Non-pigmented ciliary epithelial cell (primary cell): Measurements from ENCODE around the gene ZP3.
"Not testable (repeated sequence)": the region's sequence is repeated elsewhere in the genome, so short reads cannot be mapped to it uniquely, and the experiment has no call there.

ENCODE experiments used
- DNase-seq: peaks from one replicate; pipeline ENCODE4 v3.0.0-alpha.2; 2010; ENCODE audit warnings: low read depth

Gene ZP3

DNA sequence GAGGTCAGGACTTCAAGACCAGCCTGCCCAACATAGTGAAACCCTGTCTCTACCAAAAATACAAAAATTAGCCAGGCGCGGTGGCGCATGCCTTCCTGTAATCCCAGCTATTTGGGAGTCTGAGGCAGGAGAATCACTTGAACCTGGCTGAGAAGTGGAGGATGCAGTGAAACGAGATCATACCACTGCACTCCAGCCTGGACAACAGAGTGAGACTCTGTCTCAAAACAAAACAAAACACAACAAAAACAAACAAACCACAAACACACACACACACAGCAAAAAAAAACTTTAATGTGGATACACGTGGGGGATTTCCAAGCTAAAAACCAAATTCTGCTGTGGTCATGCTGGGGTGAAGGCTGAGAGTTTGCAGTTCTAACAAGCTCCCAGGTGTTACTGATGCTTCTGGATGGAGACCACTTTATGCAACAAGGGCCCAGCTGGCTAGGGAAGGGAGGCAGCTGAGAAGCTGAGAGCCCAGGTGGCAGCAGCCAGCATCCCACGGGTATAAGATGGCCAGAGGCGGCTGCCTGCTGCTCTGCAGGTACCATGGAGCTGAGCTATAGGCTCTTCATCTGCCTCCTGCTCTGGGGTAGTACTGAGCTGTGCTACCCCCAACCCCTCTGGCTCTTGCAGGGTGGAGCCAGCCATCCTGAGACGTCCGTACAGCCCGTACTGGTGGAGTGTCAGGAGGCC is at the start of gene ZP3:
Gene ZP3, plus strand, starts transcription at position 538 of the 699 bp plus-strand sequence. Its CDS starts 15 bp downstream, at position 553.
- DNase-seq: no peak

DNA sequence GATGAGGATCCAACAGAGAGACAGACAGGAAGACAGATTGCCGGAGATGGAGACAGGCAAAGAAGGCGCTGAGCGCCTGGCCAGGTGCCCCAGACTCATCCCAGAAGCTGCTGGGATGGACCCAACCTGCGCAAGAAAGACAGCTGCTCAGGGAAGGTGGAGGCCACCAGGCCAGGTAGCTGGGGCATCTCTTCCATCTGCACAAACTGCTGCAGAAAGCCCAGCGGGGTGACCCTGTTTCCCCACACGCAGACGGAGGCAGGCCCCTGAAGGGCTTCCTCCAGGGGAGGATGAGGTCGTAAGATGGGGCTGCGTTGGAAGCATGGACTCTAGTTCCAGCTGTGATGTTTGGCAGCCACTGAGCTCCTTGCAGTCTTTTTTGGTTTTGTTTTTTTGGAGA is 49.5 kb upstream of the ZP3 start:
- DNase-seq: no peak

DNA sequence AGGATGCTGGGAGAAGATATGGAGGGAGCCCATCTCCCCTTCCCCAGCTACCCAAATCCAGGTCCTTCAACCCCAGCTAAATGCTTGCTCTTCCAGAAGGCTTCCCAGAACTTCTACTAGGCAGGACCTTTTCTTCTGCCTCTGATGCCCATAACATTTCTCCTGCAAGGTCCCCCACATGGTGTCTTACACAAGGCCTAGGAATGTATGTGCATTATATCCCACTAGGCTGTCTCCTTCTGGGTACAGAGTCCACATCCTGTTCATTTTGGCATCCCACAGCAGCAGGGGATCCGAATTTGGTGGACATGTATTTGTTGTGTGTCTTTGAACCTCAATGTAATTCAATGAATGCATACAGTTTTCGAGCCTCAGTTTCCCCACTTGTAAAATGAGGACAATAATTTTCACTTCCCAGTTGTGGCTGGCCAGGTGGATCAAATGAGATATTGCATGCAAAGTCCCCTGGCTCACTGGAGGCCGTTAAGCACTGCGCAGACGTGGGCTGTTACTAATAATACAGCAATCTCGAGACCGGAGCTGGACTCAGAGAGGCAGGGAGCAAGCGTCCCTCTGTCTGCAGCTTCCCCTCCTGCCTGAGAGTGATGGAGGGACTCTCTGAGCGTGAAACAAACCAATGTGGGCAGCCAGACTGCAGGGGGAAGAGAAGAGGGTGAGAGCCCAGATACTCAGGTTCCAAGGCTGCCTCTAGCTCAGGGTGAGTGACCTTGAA is 47.4 kb upstream of the ZP3 start:
- no peak for DNase-seq

DNA sequence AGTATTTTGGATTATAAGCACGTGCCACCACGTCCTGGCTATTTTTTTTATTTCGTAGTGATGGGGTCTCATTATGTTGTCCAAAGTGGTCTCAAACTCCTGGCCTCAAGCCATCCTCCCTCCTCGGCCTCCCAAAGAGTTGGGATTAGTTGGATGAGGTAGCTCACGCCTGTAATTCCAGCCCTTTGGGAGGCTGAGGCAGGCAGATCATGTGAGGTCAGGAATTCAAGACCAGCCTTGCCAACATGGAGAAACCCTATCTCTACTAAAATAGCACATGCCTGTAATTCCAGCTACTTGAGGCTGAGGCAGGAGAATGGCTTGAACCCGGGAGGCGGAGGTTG is 44.2 kb upstream of the ZP3 start:
- no peak for DNase-seq

DNA sequence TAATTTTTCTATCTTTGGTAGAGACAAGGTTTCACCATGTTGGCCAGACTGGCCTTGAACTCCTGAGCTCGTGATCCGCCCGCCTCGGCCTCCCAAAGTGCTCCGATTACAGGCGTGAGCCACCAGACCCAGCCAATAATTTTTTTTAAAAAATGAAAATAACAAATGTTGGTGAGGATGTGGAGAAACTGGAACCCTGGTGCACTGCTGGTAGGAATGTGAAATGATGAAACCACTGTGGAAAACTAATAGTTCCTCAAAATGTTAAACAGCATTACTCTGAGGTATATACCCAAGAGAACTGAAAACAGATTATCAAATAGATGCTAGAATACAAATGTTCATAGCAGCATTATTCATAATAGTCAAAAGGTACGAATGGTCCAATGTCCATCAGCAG is 42.9 kb upstream of the ZP3 start:
- DNase-seq: no peak

DNA sequence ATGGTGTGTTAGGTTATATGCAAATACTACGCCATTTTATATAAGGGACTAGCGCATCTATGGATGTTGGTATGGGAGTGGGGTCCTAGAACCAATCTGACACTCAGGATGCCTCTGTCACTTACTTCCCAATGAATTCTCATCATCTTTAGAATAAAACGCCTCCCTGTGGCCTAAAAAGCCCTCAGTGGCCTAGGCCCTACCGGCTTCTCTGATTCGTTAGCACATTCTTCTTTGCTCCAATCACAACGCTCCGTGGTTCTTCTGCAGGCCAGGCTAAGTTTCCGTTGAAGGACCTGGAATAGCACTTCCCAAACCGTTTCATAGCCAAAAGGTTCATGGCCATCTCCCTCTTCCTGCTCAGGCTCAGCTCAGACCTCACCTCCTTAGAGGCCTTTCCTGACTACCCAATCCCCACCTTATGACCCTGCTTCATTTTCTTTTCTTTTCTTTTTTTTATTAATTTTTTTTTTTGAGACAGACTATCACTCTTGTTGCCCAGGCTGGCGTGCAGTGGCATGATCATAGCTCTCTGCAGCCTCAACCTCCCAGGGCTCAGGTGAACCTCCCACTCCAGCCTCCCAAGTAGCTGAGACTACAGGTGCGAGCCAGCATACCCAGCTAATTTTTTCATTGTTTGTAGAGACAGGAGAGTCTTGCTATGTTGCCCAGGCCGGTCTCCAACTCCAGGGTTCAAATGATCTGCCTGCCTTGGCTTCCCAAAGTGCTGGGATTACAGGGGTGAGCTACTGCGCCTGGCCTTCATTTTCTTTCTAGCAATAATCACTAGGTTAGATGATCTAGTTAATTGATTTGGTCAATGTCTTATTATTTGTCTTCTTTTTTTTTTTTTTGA is 41.4 kb upstream of the ZP3 start:
- DNase-seq: no peak

DNA sequence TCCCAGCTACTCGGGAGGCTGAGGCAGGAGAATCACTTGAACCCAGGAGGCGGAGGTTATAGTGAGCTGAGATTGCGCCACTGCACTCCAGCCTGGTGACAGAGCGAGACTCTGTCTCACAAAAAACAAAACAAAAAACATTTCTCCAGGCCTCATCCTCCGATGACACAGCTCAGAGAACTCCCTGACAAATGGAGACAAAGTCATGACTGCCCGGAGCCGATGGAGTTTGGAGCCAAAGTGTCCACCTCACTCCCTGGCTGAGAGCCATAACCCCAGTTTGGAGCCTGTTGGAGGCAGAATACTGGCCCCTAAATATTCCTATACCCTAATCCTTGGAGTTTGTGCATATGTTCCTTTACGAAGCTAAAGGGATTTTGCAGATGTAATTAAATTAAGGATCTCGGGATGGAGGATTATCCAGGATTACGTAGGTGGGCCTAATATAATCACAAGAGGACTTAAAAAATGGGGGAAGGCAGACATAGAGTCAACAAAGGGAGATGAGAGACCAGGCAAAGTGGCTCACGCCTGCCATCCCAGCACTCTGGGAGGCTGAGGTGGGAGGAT is 38.0 kb upstream of the ZP3 start:
- no peak for DNase-seq

DNA sequence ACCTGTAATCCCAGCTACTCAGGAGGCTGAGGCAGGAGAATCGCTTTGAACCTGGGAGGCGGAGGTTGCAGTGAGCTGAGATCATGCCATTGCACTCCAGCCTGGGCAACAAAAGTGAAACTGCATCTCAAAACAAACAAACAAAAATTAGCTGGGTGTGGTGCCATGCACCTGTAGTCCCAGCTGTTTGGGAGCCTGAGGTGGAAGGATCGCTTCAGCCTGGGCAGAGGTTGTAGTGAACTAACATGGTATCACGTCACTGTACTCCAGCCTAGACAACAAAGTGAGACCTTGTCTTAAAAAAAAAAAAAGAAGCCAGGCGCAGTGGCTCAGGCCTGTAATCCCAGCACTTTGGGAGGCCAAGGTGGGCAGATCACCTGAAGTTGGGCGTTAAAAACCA is 37.0 kb upstream of the ZP3 start:
- DNase-seq: not testable (repeated sequence)

DNA sequence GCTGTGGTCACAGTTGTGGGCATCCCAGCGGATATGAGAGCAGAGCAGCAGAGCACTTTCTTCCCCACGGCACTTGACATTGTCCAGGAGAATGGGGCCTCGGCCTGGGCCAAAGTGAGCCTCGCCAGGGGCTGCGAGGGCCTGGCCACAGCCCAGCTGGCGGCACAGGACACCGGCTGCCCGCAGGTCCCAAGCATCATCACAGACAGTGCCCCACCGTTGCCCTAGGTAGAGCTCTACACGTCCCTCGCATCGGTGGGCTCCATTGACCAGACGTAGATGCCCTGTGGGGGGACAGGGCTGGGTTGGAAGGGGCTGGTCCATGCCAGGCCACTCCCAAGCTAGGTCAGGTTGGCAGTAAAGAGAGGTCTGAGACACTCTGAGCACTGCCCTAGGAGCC is 34.7 kb upstream of the ZP3 start:
- DNase-seq: no peak

DNA sequence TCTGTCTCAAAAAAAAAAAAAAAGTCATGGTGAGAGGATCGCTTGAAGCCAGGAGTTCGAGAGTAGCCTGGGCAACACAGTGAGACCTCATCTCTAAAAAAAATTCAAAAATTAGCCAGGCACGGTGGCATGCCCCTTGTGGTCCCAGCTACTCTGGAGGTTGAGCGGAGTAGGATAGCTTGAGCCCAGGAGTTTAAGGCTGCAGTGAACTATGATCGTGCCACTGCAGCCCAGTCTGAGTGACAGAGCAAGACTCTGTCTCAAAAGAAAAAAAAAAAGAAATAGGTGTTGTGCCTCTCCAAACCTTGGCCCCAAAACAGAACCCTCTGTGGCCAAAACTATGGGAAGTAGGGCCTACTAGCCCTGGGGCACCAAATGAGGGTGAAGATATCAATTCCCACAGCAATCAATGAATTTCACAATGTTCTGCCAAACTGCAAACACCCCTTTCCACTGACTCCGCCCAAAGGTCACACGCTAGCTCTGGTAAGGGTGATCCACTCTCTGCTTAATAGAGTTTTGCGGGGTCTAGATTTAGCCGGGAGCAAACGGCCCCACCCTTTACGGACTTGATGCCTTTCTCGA is 32.1 kb upstream of the ZP3 start:
- no peak for DNase-seq

DNA sequence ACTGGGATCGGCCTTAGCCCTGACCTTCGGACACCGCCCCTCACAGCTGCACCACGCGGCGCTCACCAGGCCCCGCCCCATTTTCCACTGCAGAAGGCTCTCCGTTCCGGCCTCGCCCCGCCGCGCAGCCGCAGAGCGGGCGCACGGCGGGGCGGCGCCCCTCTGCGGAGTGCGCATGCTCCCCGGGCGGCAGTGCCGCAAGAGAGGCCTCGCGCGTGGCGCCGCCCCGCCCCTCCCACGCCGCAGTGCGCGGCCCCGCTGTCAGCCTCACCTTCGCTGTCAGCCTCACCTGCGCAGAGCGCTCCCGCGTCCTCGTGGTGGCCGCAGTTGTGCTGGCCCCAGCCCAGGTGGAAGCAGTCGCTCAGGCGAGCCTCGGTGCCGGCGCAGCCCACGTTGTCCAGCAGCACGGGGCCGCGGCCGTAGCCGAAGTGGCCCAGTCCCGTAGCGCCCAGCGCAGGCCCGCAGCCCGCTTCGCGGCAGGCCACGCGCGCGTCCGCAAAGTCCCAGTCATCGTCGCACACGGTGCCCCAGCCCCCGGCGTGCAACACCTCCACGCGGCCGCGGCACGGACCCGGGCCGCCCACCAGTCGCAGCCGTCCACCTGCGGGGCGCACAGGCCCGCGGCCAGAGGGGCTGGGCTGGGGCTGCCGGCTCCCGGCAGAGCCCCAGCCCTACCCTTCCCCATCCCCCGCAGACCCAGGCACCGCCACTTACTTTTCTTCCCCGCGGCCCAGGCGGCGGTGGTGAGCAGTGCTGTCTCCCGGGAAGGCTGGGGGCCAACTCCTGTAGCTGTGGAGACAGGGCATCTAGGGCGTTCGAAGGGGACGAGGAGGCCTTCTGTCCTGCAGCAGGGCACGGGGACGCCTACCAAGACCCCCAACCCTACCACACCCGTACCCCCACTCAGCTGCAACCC is 31.4 kb upstream of the ZP3 start:
- DNase-seq: no peak

DNA sequence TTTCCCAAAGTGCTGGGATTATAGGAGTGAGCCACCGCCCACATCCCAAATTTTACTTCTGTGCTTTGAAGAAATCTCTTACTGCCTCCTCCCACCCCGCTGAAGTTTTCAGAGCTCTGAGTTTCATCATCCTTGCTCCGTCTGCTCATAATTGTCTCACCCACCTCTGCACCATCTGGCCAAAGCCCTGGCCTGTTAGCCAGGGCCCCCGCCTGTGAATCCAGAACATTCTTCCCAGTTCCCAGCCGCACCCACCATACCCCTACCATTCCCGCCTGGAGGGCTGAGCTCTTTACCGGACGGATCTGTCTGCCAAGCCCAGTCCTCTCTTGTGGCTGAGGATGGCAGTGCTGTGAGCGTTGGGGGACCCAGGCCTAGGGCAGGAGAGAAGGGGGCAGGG is 29.8 kb upstream of the ZP3 start:
- DNase-seq: no peak

DNA sequence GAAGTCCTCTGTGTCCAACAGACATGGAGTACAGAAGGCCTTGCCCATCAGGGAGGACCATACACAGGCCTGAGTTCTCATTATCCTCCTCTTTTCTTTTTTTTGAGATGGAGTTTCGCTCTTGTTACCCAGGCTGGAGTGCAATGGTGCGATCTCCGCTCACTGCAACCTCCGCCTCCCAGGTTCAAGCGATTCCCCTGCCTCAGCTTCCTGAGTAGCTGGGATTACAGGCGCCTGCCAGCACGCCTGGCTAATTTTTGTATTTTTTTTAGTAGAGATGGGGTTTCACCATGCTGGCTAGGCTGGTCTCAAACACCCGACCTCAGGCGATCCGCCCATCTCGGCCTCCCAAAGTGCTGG is 29.2 kb upstream of the ZP3 start:
- not testable (repeated sequence) for DNase-seq

DNA sequence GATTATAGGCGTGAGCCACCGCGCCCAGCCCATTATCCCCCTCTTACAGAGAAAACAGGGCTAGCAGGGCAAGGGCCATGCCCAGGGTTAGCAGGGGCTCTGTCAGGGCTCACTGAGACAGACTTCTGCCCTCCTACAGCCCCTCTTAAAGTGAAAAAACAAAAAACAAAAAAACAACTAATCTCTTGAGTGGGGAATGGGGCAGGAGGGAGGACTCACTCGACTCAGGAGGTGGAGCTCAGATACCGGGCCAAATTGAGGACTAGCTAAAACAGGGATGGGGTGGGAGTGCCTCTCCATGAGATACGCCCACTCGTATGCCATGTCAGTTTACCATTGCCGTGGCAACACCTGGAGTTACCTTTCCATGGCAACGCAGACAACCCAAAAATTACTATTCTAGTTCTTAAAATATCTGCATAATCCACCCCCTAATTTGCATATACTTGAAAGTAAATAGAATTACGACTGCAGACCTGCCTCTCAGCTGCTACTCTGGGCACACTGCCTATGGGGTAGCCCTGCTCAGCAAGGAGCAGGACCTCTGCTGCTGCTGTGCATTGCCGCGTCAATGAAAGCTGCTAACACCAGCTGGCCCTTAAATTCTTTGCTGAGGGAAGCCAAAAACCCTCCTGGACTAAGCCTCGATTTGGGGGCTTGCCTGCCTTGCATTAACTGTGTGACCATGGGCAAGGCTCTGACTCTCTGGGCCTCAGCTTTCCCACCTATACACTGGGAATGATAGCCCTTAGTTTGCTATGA is 28.6 kb upstream of the ZP3 start:
- no peak for DNase-seq

DNA sequence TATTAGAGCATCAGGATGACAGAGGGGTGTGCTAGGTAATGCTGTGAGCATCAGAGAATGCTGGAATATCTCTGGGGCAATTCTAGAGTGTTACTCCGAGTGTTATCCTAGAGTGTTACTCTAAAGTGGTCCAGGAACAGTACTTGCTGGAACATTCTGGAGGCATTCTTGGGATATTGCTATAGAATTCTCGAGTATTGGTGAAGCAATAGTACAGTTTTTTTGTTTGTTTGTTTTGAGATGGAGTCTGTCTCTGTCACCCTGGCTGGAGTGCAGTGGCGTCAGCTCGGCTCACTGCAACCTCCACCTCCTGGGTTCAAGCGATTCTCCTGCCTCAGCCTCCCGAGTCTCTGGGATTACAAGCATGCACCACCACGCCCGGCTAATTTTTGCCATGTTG is 27.9 kb upstream of the ZP3 start:
- no peak for DNase-seq

DNA sequence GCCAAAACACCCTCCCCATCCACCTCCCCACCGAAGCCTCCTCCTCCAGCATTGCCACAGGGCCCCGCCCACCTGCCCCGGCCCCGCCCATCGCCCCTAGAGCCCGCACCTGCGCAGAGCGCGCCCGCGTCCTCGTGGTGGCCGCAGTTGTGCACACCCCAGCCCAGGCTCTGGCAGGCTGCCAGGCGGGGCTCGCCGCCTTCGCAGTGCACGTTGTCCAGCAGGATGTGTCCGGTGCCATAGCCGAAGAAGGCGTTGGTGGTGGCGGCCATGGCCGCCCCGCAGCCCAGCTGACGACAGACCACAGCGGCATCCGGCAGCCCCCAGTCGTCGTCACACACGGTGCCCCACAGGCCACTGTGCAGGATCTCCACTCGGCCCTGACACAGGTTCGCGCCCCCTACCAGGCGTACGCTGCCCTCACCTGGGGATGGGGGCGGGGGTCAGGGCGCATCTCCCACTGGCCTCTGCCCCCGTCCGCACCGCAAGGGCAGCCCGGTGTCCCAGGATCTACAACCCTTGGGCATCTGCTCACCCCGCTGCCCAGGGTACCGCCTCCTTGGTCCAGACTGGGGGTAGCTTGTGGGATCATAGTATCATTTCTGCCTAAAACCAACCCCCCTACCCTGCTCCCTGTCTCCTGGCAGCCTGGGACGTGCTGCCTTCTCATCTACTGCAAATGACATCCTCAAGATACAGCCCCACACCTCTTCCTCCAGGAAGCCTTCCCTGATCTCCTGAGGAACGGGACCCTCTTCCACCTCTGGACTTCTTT is 27.2 kb upstream of the ZP3 start:
- no peak for DNase-seq

DNA sequence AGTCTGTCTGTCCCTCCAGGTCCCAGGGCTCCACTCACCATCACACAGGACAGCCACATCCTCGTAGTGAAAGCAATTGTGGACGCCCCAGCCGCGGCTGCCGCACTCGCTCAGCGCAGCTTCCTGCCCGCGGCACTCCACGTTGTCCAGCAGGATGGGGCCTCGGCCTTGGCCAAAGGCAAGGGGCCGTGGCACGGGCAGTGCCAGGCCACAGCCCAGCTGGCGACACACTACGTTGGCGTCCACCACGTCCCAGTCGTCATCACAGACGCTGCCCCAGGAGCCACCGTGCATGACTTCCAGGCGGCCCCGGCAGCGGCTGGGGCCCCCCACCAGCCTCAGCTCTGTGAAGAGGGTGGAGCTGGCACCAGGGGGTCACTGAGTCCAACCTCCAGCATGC is 24.5 kb upstream of the ZP3 start:
- no peak for DNase-seq

DNA sequence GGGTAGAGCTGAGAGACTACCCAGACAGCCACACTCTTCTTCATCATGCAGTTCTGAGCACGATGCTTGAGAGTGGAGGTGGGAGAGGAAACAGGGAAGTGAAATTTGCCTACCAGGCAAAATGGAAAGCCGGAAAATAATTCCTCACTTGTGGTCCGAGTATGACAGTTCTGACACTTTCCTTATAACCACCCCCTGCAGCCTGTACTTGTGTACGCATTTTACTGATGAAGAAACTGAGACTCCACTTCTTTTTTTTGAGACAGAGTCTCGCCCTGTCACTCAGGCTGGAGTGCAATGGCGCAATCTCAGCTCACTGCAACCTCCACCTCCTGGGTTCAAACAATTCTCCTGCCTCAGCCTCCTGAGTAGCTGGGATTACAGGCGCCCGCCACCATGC is 21.7 kb upstream of the ZP3 start:
- DNase-seq: not testable (repeated sequence)

DNA sequence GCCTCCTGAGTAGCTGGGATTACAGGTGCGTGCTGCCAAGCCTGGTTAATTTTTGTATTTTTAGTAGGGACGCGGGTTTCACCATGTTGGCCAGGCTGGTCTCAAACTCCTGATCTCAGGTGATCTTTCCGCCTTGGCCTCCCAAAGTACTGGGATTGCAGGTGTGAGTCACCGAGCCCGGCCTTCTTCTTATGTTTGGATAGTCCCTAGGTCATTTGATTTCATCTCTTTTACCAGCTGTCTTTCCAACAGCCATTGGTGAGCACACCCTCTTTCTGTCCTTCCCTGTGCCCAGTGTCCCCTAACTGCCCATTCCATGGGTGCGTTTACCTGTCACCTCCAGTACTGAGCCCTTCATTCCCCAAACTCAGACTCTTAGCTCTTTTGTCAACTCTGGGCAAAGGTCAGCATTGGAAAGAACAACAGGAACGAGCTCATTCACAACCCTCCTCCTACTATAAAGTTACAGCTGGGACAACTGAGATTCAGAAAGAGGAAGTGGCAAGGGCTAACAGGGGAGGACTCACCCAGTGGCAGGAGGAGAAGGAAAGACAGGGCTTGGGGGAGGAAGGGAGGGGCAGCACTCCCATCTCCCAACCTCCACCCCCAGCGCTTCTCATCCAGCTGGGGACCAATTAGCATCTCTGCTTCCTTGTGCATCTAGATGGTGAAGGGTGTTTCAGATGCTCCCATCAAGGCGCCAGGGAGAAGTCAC is 20.8 kb upstream of the ZP3 start:
- DNase-seq: no peak
